Hematopoietic multipotent progenitor cell treated with erythropoietin and hydrocortisone succinate and interleukin-3 and kit ligand, for 6 days (in vitro differentiated cells): ENCODE results near the gene LSM12.

Experiments used
- DNase-seq: peaks from one replicate; pipeline ENCODE4 v3.0.0-alpha.2; 2015

Gene LSM12

DNA sequence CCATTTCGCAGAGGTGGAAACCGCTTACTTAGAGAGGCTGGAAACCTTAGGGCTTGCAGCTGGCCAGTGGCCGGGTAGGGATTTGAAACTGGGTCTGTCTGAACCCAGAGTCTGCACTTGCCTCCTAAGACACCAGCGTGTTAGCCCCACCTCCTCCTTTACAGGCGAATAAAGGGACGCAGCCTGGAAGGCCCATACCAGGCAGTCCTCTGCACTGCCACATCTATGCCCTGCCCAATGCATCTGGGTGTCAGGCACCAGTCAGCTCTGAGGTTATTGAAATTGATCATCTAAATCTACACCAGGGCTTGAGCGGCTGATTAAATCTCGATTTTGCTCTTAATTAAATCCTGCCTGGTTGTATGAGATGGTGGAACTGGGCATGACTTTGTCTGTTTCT lies 82.0 kb downstream of the LSM12 start:
- DNase-seq: no peak
